ENCODE results near the gene TLE1.
"Not testable (repeated sequence)": the region's sequence is repeated elsewhere in the genome, so short reads cannot be mapped to it uniquely, and the experiment has no call there.

Gene TLE1

GRCh38 chr9:81605170-81605670 lies 84.1 kb downstream of the TLE1 start:
- no peak for FAIRE-seq
- no peak for DNase-seq (ENCODE audit: extremely low spot score, insufficient read length, low read depth)

DNA sequence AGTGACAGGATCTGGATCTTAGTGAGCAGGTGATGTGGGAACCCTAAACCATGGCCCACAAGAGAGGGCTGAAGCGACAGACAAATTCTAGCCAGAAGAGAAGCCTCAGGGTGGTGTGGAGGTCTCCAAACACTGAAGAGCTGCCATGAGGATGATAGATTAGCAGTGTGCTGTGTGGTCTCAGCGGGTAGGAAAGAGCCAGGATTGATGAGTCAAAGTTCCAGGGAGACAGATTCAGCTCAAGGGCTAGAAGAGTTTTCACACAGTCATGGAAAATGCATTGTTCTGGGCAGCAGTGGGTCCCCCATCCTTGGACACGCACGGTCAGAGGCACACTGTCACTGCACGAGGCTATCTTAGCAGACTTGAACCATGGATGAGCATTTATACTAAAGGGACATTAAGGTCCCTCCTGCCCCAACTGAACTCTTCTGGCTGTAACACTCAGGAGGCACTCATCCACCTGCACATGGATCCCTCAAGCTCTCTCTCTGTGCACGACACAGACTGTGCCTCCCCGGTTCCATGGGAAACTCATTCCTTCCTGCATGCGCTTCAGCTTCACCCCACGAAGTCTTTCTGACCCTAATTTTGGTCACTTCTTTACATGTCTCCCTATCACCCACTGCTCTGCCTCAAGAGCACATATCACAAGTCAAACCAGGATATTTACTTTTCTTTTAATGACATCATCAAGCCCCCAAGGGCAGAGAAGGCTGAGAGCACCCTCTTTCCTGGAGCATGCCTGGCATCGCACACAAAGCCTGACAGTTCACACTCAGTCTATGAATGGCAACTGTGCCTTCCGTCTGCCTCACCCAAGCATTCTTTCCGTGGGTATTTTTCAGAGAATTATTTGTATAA lies 84.8 kb downstream of the TLE1 start:
- FAIRE-seq (no peak), DNase-seq (ENCODE audit: extremely low spot score, insufficient read length, low read depth) (no peak)

DNA sequence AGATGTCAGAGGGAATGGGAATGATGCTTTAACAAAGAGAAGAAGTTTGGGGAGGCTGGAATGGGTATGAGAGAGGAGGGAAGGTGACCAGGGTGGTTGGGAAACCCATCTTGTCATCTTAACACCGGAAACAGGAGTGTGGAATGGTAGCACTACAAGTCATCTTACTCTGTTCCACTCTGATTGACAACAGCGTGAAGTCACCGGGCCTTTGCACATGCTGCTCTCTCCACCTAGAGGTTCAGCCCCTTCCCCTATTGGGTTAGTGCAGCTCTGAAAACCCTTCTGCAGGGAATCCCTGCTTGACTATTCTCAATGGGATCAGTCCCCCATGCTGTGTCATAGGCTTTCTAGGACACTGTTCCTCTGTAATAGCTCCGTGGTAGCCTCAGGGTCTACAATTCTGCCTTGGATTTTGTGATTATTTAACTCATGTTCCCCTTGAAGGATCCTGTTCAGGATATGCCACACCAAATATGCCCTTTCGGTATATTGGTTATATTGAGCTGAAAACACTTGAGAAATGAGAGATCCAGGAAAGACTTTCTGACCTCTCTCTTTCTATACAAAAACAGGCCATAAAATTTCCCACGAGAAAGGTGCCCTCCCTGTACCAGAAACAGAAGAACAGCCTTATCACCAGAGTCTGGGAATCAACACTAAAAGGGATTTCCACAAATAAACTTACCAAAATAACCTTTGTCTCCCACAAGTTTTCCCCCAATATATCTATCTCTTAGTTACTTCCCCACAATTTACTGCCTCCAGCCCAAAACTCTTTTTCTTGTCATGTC lies 86.3 kb downstream of the TLE1 start:
- FAIRE-seq: no peak
- no peak for DNase-seq (ENCODE audit: extremely low spot score, insufficient read length, low read depth)

- FAIRE-seq (no peak), DNase-seq (ENCODE audit: extremely low spot score, insufficient read length, low read depth) (no peak)
These were observed 87.4 kb downstream of the TLE1 start for GRCh38 chr9:81601639-81602623.

DNA sequence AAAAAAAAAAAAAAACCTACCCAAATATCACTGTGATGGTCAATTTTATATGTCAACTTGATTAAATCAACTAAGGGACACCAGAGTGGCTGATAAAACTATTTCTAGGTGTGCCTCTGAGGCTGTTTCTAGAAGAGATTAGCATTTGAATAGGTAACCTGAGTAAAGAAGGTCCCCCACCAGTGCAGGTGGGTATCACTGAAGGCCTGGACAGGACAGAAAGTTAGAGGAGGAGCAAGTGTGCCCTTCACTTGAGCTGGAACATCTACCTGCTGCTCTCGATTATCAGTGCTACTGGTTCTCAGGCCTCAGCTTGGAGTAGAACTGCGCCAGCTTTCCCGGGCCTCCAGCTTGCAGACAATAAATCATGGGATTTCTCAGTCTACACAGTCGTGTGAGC lies 88.7 kb downstream of the TLE1 start:
- FAIRE-seq: no peak

DNA sequence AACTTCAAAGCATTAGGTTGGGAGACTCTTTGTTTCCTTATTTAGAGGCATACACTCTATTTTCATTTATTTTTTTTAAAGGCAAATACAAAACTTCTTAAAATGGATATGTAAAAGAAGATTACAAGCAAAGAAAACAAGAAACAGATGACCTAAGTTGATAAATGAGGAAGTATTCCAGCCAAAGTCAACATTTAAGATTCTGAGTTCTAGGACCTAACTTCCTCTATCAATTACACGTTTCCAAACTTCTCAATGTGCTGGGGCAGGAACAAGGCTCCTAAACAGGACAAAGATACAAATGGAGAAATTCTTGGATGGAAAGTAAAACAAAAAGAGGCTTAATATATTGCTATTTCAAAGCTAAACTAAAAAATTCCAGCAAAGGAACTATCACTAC lies 89.5 kb downstream of the TLE1 start:
- FAIRE-seq: no peak

More for the DNA sequence above, 88.7 kb downstream of the TLE1 start:
- no peak for DNase-seq (ENCODE audit: extremely low spot score, insufficient read length, low read depth)

DNA sequence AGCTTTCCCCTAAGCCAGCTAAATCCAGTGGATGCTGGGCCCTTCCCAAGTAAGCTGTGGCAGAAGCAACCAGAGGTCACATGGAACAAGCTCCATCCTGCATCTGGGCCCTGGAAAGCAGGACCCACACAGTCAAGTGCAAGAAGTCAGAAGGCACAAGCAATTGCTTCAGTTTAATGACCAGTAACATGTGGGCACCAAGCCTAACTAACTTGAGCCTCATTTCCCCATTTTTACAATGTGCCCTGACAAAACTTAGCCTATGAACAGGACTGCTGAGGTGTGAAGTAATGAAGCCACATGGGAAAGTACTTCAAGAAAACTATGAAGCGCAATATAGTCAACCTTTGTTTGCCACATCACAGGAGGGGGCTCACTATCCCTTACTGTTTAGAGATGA lies 90.5 kb downstream of the TLE1 start:
- FAIRE-seq (no peak), DNase-seq (ENCODE audit: extremely low spot score, insufficient read length, low read depth) (no peak)

More for the DNA sequence above, 89.5 kb downstream of the TLE1 start:
- no peak for DNase-seq (ENCODE audit: extremely low spot score, insufficient read length, low read depth)

DNA sequence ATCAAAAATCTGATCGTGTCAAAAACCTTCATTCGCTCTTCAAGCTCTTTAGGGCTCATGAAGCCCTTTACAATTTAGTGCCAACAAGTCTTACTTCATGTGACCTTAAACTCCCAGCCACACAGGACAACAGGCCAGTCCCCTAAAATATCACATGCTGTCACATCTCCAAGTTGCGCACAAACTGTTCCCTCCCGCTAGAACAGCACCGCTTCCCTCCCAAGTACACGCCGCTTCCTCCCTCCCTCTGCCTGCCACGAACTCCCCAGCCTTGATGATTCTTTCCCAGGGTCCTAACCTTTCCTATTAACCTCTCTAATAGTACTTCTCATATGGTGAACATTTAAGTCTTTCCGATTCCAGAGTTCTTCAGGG lies 91.2 kb downstream of the TLE1 start:
- FAIRE-seq (no peak), DNase-seq (ENCODE audit: extremely low spot score, insufficient read length, low read depth) (no peak)

DNA sequence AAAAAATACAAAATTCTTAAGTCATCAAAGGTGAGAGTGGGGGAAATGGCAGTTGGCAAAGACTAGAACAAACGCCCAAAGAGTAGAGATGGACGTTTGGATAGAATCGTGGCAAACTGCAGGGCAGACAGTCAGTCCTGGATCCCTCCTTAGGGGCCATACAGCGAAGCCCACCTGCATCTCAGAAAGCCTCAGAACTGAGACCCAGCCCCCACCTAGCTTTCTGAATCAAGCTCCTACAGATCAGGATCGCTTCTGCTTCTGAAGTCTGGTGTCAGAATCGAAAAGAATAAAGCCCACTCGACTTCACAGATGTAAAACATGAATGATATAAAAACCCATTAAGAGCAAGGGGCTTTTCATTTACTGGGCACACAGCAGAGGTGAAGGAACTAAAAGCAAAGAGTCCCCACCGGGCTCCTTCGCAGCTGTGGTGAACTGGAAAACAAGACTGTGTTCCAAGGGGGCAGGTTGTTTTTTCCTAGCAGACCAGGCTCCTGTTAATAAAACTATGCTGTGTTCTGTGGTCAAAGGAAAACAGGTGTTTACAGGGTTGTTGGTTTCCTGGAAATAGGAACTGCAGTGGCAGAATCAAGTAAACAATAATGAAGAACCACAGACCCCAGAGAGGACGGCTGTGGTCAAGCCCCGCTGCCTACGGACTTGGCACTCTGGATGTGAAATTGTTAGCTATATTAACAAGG lies 91.8 kb downstream of the TLE1 start:
- DNase-seq (ENCODE audit: extremely low spot score, insufficient read length, low read depth): no peak
- no peak for FAIRE-seq

- no peak for DNase-seq (ENCODE audit: extremely low spot score, insufficient read length, low read depth)
- FAIRE-seq: no peak
These were observed 92.5 kb downstream of the TLE1 start for GRCh38 chr9:81596679-81597418.

DNA sequence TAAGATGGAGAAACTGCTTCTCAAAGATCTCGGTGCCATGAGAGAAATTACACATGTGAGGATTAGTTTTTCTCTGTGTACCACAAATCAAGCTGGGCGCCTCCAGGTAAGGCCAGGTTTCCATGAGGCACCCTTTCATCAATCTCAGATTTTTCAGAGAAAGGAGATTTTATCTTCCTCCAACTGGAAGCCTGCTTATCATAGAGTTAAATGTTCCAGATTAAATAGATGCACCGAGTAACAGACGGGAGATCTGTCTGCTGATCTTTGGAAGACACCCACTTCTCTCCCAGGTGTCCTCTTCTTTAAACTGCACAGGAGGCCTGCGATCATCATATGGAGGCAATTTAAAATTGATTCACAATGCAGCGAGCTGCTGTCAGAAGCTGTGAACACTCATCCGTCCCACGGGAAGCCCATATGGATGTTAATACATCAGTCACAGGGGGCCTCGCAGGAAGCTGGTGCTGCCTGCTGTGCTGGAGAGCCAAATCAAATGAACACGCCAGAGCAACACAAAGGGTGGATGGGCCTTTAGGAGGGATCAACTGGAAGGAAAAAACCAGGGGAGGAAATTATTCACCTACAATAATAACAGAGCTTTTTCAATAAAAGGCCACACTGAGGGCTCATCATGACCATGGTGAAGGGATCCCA lies 93.3 kb downstream of the TLE1 start:
- FAIRE-seq (no peak), DNase-seq (ENCODE audit: extremely low spot score, insufficient read length, low read depth) (no peak)

DNA sequence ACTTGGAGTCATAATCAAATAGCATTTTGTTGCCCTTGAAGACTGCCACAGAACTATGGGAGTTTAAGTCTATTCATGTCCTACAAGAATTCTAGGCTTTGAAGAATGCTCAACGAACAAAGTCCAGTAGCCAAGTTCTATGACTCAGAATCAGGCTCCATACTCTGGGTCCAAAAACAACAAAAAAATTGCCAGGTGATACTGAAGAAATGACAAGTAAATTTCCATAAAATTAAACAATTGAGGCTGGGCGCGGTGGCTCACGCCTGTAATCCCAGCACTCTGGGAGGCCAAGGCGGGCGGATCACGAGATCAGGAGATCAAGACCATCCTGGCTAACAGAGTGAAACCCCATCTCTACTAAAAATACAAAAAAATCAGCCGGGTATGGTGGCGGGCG lies 94.1 kb downstream of the TLE1 start:
- not testable (repeated sequence) for DNase-seq (ENCODE audit: extremely low spot score, insufficient read length, low read depth); FAIRE-seq

- no peak for FAIRE-seq
- no peak for DNase-seq (ENCODE audit: extremely low spot score, insufficient read length, low read depth)
These were observed 94.9 kb downstream of the TLE1 start for GRCh38 chr9:81594415-81594814.

DNA sequence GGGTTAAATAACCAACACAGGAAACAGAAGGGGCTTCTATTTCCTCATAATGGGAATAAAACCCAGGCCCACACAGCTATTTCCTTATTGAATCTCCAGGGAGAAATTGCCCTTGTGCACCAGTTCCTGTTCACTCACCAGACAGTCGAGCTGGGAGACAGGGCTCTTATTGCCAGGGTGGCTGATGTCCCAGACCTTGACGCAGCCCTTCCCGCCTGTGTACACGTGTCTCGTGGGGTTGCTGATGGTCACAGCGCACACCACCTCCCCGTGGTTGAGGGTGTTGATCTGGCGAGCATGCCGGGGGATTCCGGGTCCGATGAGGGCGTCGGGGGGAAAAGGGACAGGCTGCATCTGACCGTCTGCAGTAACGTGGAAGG lies 96.5 kb downstream of the TLE1 start:
- DNase-seq (ENCODE audit: extremely low spot score, insufficient read length, low read depth) (no peak), FAIRE-seq (no peak)

DNA sequence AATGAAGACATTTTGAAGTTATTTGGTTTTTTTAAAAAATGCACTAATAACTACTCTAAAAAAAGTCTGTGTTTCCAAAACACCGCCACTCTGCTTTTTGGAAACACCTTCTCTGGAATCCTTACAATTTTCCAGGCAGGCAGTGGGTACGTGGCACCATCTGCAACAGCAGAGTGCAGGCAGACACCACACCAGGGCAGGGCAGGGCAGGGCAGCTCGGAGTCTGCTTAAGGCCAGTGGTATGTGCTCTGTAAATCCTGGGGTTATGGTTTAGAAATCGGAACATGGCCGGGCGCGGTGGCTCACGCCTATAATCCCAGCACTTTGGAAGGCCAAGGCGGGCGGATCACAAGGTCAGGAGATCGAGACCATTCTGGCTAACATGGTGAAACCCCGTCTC lies 97.6 kb downstream of the TLE1 start:
- FAIRE-seq (no peak), DNase-seq (ENCODE audit: extremely low spot score, insufficient read length, low read depth) (no peak)

- no peak for DNase-seq (ENCODE audit: extremely low spot score, insufficient read length, low read depth)
- FAIRE-seq: no peak
These were observed 98.7 kb downstream of the TLE1 start for GRCh38 chr9:81590688-81591087.

DNA sequence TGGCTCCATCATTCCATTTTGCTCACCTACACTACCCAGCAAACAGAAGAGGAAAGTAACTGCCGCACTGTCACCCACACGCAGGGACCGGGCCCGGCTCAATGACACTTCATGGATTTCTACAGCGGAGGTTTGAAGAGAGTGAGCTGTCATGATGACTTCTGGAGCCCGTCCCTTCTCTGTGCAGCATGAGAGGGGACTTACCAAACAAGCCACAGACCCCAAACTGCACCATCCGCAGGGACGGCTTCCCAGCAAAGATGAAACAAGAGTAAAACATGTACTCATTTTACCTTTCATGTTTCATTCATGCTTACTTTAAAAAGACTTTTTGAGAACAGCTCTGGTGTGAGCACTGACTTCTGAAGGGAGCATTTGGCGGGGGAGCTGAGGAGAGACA lies 99.5 kb downstream of the TLE1 start:
- FAIRE-seq (no peak), DNase-seq (ENCODE audit: extremely low spot score, insufficient read length, low read depth) (no peak)

GRCh38 chr9:81589392-81589791 lies 100.0 kb downstream of the TLE1 start:
- FAIRE-seq: no peak
- DNase-seq (ENCODE audit: extremely low spot score, insufficient read length, low read depth): no peak
